WERI-Rb-1 (cell line): ENCODE results near the gene LRGUK.
"Not testable (repeated sequence)": the region's sequence is repeated elsewhere in the genome, so short reads cannot be mapped to it uniquely, and the experiment has no call there.

Experiments used
- DNase-seq: peaks from one replicate; pipeline ENCODE4 v3.0.0-alpha.2; 2020
- H3K27ac ChIP-seq: fragments of 250-450 bp; sonication (Bioruptor Pico); 2 replicates; pipeline ENCODE4 v1.5.1; 2020; ENCODE audit warnings: mild to moderate bottlenecking, moderate library complexity
- H3K27me3 ChIP-seq: fragments of 250-450 bp; sonication (Bioruptor Pico); 2 replicates; pipeline ENCODE4 v1.5.1; 2021; ENCODE audit warnings: mild to moderate bottlenecking, low read depth, moderate library complexity; ENCODE audit not compliant: insufficient read depth, severe bottlenecking
- H3K36me3 ChIP-seq: fragments of 250-450 bp; sonication (Bioruptor Pico); 2 replicates; pipeline ENCODE4 v1.5.1; 2020; ENCODE audit warnings: mild to moderate bottlenecking, moderate library complexity
- H3K4me3 ChIP-seq: 2 replicates; pipeline ENCODE4 v1.5.1; 2011; ENCODE audit warnings: low read depth, mild to moderate bottlenecking, control low read depth, low read length
- H3K9me3 ChIP-seq: fragments of 250-450 bp; sonication (Bioruptor Pico); 2 replicates; pipeline ENCODE4 v1.5.1; 2021; ENCODE audit warnings: mild to moderate bottlenecking, moderate library complexity; ENCODE audit not compliant: severe bottlenecking
- CTCF ChIP-seq: IDR thresholded peaks from 2 replicates; pipeline ENCODE4 v1.5.1; 2011; ENCODE audit warnings: low read depth, mild to moderate bottlenecking, control low read depth, inconsistent platforms, low read length

Gene LRGUK

DNA sequence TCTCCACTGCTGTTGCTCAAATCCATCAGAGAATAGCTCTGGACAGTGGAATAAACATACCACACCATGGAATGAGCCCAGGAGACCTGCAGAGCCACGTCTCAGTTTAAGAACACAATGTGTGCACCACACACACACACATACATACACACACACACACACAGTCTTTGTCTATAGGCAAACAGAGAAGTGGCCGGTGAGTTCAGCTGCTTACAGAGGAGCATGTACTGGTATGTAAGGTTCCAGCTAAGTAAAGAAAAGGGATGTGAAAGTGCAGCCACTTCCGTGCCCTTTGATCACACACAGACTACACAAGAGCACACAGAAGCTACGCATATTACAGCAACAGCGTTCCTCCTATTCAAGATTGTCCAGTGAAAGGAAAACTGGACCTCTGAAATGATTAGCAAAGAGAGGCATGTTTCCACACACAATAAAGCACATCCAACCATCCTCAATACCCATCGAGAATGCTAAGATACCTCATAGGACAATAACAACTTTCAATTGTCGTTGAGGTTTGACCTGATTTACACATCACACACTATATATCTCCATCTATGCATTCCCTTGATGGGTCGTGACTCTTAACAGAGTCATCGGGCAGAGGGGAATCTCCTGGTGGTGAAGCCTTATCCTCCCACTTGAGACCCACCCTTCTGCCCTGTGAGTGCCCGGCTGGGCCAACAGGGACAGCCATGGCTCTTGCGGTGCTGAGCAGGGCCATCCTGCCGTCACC is 166.0 kb downstream of the LRGUK start:
- DNase-seq: no peak
- Histone ChIP-seq H3K4me3 (no peak overlapping the region), H3K27ac (no peak overlapping the region), H3K9me3 (no peaks in the 10 kb centered on the region), H3K36me3 (peaks cover 19% of the 10 kb centered on the region), H3K27me3 (no peaks in the 10 kb centered on the region)
- TF ChIP-seq CTCF: no peak

- H3K27ac ChIP-seq, H3K9me3 ChIP-seq, DNase-seq, H3K4me3 ChIP-seq, H3K27me3 ChIP-seq: not testable (repeated sequence)
- peaks cover 38% of the 10 kb centered on the region for H3K36me3 ChIP-seq
These were observed 168.8 kb downstream of the LRGUK start for GRCh38 chr7:134295982-134296381.

DNA sequence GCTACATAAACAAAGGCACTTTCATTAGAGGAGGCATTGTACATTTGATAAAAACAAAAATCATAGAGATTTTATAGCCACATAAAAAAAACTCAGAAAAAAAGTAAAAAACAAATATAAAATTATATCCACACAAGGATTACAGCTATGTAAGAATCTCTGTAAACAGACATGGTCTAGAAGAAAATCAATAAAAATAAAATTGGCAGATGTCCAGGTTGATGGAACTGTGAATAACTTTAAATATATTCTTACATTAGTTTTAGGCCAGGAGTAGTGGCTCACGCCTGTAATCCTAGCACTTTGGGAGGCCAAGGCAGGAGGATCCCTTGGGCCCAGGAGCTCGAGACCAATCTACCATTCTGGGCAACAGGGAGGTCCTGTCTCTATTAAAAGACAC is 170.3 kb downstream of the LRGUK start:
- TF ChIP-seq CTCF: no peak
- no peak overlapping the region for H3K4me3 ChIP-seq
- H3K27ac ChIP-seq: no peak overlapping the region
- peaks cover 44% of the 10 kb centered on the region for H3K36me3 ChIP-seq
- DNase-seq: no peak
- H3K27me3 ChIP-seq: no peaks in the 10 kb centered on the region
- H3K9me3 ChIP-seq: no peaks in the 10 kb centered on the region

- no peak for DNase-seq
These were observed 172.0 kb downstream of the LRGUK start for GRCh38 chr7:134298902-134299683.

DNA sequence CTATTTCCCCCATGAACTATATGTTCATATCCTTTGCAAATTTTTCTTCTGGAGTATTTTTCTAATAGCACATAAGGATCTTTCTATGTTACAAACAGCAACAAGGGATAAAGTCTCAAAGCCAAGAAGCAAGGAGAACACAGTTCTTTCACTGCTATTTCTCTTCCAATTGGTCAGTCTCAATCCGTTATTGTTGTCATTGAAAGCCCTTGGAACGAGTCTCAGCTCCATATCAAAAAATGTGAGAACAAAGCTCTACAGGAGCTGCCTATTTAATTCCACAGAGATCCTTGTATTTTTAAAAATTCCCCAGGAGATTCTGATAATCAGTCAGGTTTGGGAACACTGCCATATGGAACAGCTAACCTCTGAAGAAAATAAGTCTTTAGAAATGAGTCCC is 173.8 kb downstream of the LRGUK start:
- no peak for TF ChIP-seq CTCF

More at GRCh38 chr7:134298902-134299683, 172.0 kb downstream of the LRGUK start:
- Histone ChIP-seq H3K4me3 (no peak overlapping the region), H3K27me3 (no peaks in the 10 kb centered on the region), H3K9me3 (no peaks in the 10 kb centered on the region), H3K27ac (no peak overlapping the region), H3K36me3 (peaks cover 48% of the 10 kb centered on the region)
- TF ChIP-seq CTCF: no peak

GRCh38 chr7:134301592-134301991 is 174.5 kb downstream of the LRGUK start:
- Histone ChIP-seq H3K27ac (no peak overlapping the region), H3K36me3 (peaks cover 42% of the 10 kb centered on the region), H3K9me3 (no peaks in the 10 kb centered on the region), H3K27me3 (no peaks in the 10 kb centered on the region), H3K4me3 (no peak overlapping the region)
- no peak for DNase-seq
- no peak for TF ChIP-seq CTCF

More for the DNA sequence above, 173.8 kb downstream of the LRGUK start:
- no peak overlapping the region for H3K27ac ChIP-seq
- H3K4me3 ChIP-seq: no peak overlapping the region
- no peaks in the 10 kb centered on the region for H3K27me3 ChIP-seq
- DNase-seq: no peak
- H3K36me3 ChIP-seq: peaks cover 45% of the 10 kb centered on the region
- no peaks in the 10 kb centered on the region for H3K9me3 ChIP-seq
